Kidney capillary endothelial cell (primary cell): ENCODE measurements around the gene SALL1.

Experiments
- DNase-seq: peaks from one replicate; pipeline ENCODE4 v3.0.0-alpha.2; 2018; ENCODE audit warnings: low spot score

SALL1 gene

DNA sequence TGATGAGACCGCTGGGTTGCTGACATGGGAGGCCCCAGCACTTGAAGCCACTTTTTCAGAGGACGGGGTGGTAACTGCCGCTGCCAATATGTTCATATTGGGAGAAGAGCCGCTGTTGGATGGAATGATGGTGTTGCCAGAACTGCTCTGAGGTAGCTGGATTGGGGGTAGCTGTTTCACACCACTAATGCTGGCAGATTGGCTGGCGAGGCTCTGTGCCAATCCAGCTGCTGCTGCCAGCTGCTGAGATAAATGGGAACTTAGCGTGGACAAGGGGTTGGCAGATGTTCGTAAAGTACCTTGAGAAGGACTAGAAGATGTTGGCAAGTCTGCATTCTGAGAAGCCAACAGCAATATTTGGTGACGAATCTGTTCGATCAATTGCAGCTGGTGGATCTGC, 10.0 kb downstream of the SALL1 start:
- DNase-seq: no peak

- DNase-seq: no peak
Measured at GRCh38 chr16:51140112-51140511, 11.0 kb downstream of the SALL1 start.

GRCh38 chr16:51139568-51139967, 11.5 kb downstream of the SALL1 start:
- DNase-seq: no peak

DNA sequence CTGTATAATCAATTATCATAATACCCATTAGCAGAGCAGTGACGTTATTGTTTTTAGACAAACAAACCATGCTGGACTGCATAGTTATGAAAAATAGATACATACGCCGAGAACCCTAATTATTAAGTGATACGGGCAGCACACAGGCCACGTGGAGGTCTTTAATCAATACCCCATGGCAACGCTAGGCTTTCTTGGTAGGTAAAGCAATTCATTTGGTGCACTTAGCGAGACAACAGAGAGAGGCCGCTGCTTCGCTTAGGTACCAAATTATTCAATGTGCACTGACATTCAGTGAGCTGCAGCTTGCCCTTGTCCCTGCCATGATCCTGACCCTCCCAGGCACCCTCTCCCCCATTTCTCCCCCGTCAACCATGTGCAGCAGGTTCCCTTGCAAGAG, 12.9 kb downstream of the SALL1 start:
- no peak for DNase-seq

DNA sequence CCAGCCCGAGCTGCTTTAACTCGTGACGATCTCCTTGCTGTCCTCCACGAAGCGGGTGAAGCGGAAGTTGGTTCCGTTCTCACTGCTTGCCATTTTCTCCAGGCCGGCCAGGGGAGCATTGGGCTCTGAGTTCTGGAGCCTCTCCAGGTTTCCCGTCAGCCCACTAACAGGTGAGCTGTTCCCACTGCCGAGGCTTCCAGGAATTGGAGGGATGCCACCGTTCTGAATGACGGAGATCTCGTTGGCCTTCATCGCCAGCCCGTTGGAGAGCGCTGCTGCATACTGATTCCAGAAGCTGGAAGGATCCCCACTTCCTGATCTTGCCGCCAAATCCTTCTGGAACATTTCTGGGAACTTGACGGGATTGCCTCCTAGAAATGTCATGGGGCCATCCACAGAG, 14.0 kb downstream of the SALL1 start:
- DNase-seq: no peak

DNA sequence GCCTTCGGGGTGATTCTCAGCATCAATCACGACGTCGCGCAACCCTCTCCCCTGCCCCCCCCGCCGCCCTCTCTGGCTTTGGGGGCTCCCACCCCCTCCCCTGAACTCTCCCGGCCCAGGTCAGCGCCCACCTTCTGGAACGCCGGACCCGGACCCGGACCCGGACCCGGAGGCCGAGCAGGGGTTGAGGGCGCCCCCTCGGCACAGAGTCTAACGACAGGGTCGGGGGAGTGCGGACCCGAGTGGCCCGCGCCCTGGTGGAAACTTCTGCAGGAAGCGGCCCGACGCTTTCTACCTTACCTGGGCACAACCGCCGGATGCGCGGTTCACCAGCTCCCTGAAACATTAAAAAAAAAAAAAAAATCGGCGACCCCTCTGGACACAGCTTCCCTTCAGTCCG, 16.2 kb downstream of the SALL1 start:
- DNase-seq: no peak

GRCh38 chr16:51134269-51134812, 16.7 kb downstream of the SALL1 start:
- DNase-seq: no peak

GRCh38 chr16:51133688-51134087, 17.4 kb downstream of the SALL1 start:
- no peak for DNase-seq

- DNase-seq: no peak
Measured at GRCh38 chr16:51133183-51133582, 17.9 kb downstream of the SALL1 start.

DNA sequence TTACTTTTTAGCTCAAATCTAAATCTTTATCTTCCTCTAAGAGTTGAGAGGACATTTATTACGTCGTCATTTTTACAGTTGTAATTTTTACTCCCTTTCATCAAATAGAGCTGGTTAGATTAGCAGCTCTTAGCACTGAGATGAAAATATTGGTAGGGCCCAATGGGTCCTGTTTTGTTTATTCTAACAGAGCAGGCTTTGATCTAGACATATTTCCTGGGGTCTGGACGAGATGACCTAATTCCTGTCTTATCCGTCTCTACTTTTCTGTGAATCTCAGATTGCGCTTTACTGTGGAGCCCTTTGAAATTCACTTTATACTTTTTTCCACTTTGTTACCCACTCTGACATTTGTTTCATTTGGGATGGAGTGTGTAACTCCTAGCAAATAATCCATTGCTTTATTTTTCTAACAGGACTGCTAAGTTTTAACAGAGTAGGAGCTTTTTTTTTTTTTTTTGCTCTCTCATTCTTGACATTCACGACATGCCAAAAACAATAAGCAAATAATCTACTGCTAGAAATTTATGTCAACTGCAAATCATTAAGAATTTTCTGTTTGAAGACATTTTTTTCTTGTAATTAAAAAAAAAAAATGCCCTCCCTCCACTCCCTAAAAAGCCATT, 18.5 kb downstream of the SALL1 start:
- DNase-seq: no peak

DNA sequence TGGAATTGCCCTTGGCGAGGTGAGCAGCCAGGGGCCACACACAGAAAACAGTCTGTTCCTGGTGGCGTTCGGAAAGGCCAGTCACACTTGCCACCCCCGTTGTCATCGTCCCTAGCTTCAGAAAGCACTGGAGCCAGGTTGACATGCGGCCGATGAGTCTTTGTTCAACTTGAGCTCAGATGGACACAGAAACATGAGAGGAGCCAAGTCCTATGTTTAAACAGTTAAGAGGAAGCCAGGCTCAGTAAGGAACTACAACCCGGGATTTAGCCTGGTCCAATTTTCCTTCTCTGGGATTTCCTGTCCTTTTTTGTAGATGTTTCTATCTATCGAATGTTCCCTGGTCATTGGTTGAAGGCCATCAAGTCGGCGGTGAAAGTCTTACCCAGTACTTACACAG, 19.5 kb downstream of the SALL1 start:
- no peak for DNase-seq

GRCh38 chr16:51129105-51129504, 22.0 kb downstream of the SALL1 start:
- no peak for DNase-seq

DNA sequence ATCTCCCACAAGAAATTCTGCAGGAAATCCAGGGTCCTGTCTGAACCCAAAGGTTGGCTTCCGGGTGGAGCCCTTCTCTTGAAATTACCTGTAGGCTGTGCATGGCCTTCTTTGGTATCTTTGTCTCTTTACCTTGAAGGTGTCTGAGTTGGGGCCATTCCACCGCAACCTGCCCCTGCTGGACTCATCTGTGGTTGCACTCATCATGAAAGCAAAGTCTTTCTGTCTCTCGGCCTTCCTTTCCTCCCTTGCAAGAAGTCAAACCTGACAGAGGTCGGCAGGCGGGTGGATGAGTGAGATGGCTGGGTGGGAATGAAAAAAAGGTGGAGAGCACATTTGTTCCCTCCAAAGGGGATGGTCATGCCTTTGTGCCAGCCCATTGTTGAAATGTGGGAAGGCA, 25.1 kb downstream of the SALL1 start:
- no peak for DNase-seq

GRCh38 chr16:51124896-51125295, 26.2 kb downstream of the SALL1 start:
- no peak for DNase-seq

GRCh38 chr16:51121850-51122249, 29.2 kb downstream of the SALL1 start:
- DNase-seq: no peak

DNA sequence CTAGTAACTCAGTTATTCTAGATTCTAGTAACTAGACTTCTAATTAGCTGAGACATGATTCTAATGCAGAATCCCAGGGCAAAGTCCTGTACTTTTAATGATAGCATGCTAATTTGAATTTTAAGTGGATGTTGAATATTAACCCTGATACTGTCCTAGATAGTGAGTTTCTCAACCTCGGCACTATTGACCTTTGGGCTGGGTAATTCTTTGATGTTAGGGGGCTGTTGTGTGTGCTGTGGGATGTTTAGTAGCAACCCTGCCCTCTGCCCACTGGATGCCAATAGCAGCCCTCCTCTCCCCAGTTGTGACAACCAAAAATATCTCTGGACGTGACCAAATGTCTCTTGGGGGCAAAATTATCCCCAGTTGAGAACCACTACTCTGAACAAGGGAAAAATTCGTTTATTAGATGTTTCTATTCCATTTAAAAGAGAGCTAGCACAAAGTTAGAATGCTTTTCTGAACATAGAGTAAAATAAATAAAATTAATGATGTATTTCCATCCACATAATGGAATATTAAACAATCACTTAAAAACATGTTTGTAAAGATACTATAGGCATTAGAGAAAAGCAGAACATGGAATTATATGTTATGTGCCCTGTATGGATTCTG, 30.2 kb downstream of the SALL1 start:
- DNase-seq: no peak

- DNase-seq: no peak
Measured at GRCh38 chr16:51119973-51120729, 30.9 kb downstream of the SALL1 start.

DNA sequence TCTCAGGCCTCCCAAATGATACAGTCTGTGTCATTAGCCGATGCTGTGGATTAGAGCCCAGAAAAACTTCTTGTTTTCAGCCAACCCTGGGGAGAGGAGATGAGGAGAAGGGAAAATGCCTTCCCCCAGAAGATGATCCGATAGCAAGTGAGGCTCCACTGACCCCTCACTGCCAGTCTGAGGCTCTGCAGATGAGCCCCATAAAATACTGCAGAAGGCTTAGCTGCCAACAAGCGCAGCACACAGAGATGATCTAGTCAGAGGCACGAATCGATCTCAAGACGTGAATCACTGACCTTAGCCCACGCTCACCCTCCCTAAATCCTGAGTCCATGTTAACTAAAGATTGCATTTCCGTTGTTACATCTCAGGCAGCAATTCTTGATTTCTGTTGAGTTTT, 31.5 kb downstream of the SALL1 start:
- no peak for DNase-seq

GRCh38 chr16:51116353-51116752, 34.7 kb downstream of the SALL1 start:
- no peak for DNase-seq

DNA sequence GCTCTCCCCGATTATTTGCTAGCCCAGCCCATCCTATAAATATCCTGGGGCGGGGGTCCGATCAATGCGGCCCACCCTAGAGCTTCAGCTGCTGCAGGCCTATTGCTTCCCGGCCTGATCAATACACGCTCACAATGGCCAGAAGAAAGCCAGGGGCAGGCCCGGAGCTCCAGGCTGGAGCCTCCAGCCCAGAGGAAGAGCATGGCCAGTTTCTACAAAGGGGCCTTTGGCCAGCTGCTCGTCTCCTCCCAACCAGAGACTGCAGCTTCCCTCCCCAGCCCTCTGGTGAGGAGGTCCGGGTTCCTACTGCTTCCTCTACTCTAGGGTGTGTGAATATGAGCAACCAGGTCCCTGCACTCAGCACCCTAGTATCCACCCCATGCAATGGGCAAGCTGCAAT, 36.7 kb downstream of the SALL1 start:
- no peak for DNase-seq

DNA sequence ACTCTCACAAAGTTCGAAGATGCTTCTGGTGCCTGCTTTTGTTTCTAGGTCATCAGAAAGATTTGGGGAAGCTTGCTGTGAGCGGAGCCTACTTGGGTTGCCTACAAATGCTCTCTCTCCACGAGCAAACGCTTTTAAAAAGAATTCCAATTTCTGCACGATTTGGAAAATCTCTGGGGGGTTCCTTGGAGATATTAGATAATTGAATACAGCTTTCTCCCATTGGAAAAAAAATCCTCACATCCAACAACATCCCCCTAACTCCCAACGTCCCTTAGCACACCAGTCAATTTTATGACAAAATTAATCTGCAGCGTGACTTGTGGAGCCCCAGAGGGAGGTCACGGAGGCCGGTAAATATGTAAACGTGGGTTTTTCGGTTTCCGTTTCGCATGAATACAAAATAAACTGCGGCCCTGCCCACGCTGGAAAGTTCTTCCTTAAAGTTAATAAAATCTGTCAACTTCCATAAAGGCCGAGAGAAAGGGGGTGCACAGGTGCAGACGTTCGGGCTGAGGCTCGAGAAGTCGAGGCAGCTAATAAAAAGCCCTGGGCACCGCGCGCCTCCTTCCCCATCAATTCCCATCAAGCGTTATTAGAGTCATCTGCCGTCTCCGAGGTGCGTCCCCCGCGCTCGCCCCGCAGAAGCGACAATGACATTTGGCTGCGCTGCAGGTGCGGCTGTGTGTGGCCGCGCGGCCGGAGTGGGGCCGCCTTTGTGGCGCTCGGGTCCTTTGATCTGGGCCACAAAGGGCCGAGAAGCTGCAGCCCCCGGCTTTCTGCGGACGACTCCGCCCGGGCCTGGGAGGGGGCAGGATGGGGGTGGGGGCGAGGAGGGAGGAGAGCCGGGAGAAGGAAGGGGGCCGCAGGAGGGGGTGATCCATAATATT, 37.6 kb downstream of the SALL1 start:
- no peak for DNase-seq

DNA sequence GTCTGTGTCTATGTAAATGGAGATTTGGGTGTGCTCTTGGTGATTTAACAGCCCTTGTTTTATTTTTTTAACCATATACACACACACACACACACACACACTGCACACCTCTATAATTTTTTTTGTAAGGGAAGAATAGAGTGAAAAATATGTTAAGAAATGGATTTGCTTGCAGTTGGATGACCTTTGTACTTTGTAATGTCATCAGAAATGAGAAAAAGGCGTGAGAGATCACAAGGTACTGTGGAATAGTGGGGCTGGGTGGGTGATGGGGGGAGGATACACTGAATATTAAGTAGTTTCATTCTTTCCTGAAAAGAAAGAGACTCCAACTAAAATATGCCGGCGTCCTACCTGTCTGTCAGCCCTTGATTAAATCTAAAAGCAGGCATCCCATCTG, 38.7 kb downstream of the SALL1 start:
- no peak for DNase-seq
